ENCODE measurements around the gene RCBTB2.

Gene RCBTB2

GRCh38 chr13:48551329-48551728 is 18.4 kb upstream of the RCBTB2 start:
- no peak overlapping the region for H3K4me2 ChIP-seq (ENCODE audit: low read depth, low read length, poor library complexity, severe bottlenecking)
- no peaks in the 10 kb centered on the region for H4K20me1 ChIP-seq (ENCODE audit: insufficient read depth, low read length, poor library complexity, severe bottlenecking)
- no peaks in the 10 kb centered on the region for H3K9me2 ChIP-seq (replicated peaks; ENCODE audit: low read depth, low read length)
- peaks cover 3% of the 10 kb centered on the region for H3K27me3 ChIP-seq (ENCODE audit: insufficient read depth, low read length, poor library complexity, severe bottlenecking)
- H3K36me3 ChIP-seq (ENCODE audit: insufficient read depth, low read length) = no peaks in the 10 kb centered on the region
- H3K4me3 ChIP-seq (ENCODE audit: low read length, poor library complexity, severe bottlenecking) = no peak overlapping the region
- TF ChIP-seq, protein P1, sequence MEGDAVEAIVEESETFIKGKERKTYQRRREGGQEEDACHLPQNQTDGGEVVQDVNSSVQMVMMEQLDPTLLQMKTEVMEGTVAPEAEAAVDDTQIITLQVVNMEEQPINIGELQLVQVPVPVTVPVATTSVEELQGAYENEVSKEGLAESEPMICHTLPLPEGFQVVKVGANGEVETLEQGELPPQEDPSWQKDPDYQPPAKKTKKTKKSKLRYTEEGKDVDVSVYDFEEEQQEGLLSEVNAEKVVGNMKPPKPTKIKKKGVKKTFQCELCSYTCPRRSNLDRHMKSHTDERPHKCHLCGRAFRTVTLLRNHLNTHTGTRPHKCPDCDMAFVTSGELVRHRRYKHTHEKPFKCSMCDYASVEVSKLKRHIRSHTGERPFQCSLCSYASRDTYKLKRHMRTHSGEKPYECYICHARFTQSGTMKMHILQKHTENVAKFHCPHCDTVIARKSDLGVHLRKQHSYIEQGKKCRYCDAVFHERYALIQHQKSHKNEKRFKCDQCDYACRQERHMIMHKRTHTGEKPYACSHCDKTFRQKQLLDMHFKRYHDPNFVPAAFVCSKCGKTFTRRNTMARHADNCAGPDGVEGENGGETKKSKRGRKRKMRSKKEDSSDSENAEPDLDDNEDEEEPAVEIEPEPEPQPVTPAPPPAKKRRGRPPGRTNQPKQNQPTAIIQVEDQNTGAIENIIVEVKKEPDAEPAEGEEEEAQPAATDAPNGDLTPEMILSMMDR (conservative IDR thresholded peaks at IDR 0.05; ENCODE audit: low read length) = no peak
- no peaks in the 10 kb centered on the region for H3K79me2 ChIP-seq (ENCODE audit: insufficient read depth, low read length)
- H3K4me1 ChIP-seq (ENCODE audit: insufficient read depth, low read length, poor library complexity, severe bottlenecking) = no peaks in the 10 kb centered on the region
- H3K9ac ChIP-seq (ENCODE audit: low read depth, low read length, poor library complexity, severe bottlenecking) = no peak overlapping the region
- H3F3A ChIP-seq (ENCODE audit: low read depth) = no peaks in the 10 kb centered on the region
- no peak overlapping the region for H2AFZ ChIP-seq (ENCODE audit: low read length)
- H3K9me3 ChIP-seq (ENCODE audit: insufficient read depth, low read depth, low read length) = peaks cover 25% of the 10 kb centered on the region

GRCh38 chr13:48549658-48550057 is 16.8 kb upstream of the RCBTB2 start:
- H3K27me3 ChIP-seq (ENCODE audit: insufficient read depth, low read length, poor library complexity, severe bottlenecking) = no peaks in the 10 kb centered on the region
- H3K4me3 ChIP-seq (ENCODE audit: low read length, poor library complexity, severe bottlenecking) = no peak overlapping the region
- H3K9ac ChIP-seq (ENCODE audit: low read depth, low read length, poor library complexity, severe bottlenecking) = no peak overlapping the region
- H3K79me2 ChIP-seq (ENCODE audit: insufficient read depth, low read length) = no peaks in the 10 kb centered on the region
- peaks cover 20% of the 10 kb centered on the region; the same call in 1 of the 2 replicates for H3K9me3 ChIP-seq (ENCODE audit: insufficient read depth, low read depth, low read length)
- H3F3A ChIP-seq (ENCODE audit: low read depth) = no peaks in the 10 kb centered on the region
- no peaks in the 10 kb centered on the region for H3K9me2 ChIP-seq (replicated peaks; ENCODE audit: low read depth, low read length)
- H3K36me3 ChIP-seq (ENCODE audit: insufficient read depth, low read length) = no peaks in the 10 kb centered on the region
- TF ChIP-seq, protein P1 (conservative IDR thresholded peaks at IDR 0.05; ENCODE audit: low read length) = no peak
- TF ChIP-seq EZH2phosphoT487 (IDR thresholded peaks at IDR 0.05; ENCODE audit: borderline replicate concordance) = no peak
- no peaks in the 10 kb centered on the region for H4K20me1 ChIP-seq (ENCODE audit: insufficient read depth, low read length, poor library complexity, severe bottlenecking)
- H2AFZ ChIP-seq (ENCODE audit: low read length) = no peak overlapping the region
- no peaks in the 10 kb centered on the region for H3K4me1 ChIP-seq (ENCODE audit: insufficient read depth, low read length, poor library complexity, severe bottlenecking)
- no peak overlapping the region for H3K4me2 ChIP-seq (ENCODE audit: low read depth, low read length, poor library complexity, severe bottlenecking)

- Histone ChIP-seq H2AFZ (ENCODE audit: low read length) (no peak overlapping the region), H3K4me3 (ENCODE audit: low read length, poor library complexity, severe bottlenecking) (no peak overlapping the region), H3K9ac (ENCODE audit: low read depth, low read length, poor library complexity, severe bottlenecking) (no peak overlapping the region), H3K4me2 (ENCODE audit: low read depth, low read length, poor library complexity, severe bottlenecking) (no peak overlapping the region), H3K36me3 (ENCODE audit: insufficient read depth, low read length) (no peaks in the 10 kb centered on the region), H3F3A (ENCODE audit: low read depth) (no peaks in the 10 kb centered on the region), H3K79me2 (ENCODE audit: insufficient read depth, low read length) (no peaks in the 10 kb centered on the region), H4K20me1 (ENCODE audit: insufficient read depth, low read length, poor library complexity, severe bottlenecking) (no peaks in the 10 kb centered on the region), H3K9me2 (replicated peaks; ENCODE audit: low read depth, low read length) (no peaks in the 10 kb centered on the region), H3K27me3 (ENCODE audit: insufficient read depth, low read length, poor library complexity, severe bottlenecking) (no peaks in the 10 kb centered on the region), H3K9me3 (ENCODE audit: insufficient read depth, low read depth, low read length) (peaks cover 20% of the 10 kb centered on the region; the same call in 1 of the 2 replicates), H3K4me1 (ENCODE audit: insufficient read depth, low read length, poor library complexity, severe bottlenecking) (peaks cover 5% of the 10 kb centered on the region)
- no peak for TF ChIP-seq EZH2phosphoT487 (IDR thresholded peaks at IDR 0.05; ENCODE audit: borderline replicate concordance)
Observed at GRCh38 chr13:48547663-48548092, 14.8 kb upstream of the RCBTB2 start.

DNA sequence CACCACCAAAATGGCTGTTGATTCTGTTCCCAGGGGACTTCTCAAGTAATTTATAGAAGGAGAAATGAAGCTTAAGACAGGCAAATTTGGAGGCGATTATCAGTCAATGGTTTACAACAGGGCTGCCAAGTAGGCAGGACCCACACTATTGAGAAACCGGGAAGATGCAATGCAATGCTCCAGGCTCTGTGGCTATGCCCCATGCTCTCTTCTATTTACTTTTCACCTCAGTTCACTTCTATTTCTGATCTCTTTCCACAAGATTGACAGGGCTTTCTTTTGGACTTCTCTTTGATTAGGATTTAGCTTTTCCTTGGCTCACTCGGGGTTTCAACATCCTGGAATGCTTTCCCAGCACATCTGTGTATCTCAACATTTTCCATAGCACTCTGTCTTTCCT is 12.7 kb upstream of the RCBTB2 start:
- TF ChIP-seq EZH2phosphoT487 (IDR thresholded peaks at IDR 0.05; ENCODE audit: borderline replicate concordance) = no peak
- TF ChIP-seq, protein P1 (conservative IDR thresholded peaks at IDR 0.05; ENCODE audit: low read length) = no peak
- Histone ChIP-seq H3K9ac (ENCODE audit: low read depth, low read length, poor library complexity, severe bottlenecking) (no peak overlapping the region), H3K4me3 (ENCODE audit: low read length, poor library complexity, severe bottlenecking) (no peak overlapping the region), H4K20me1 (ENCODE audit: insufficient read depth, low read length, poor library complexity, severe bottlenecking) (no peaks in the 10 kb centered on the region), H3K79me2 (ENCODE audit: insufficient read depth, low read length) (no peaks in the 10 kb centered on the region), H3F3A (ENCODE audit: low read depth) (no peaks in the 10 kb centered on the region), H3K36me3 (ENCODE audit: insufficient read depth, low read length) (no peaks in the 10 kb centered on the region), H3K27me3 (ENCODE audit: insufficient read depth, low read length, poor library complexity, severe bottlenecking) (no peaks in the 10 kb centered on the region), H3K9me3 (ENCODE audit: insufficient read depth, low read depth, low read length) (0 out of 2 replicates have a peak, but pooled peaks cover 2% of the 10 kb centered on the region), H3K4me1 (ENCODE audit: insufficient read depth, low read length, poor library complexity, severe bottlenecking) (peaks cover 10% of the 10 kb centered on the region), H2AFZ (ENCODE audit: low read length) (no peak overlapping the region), H3K4me2 (ENCODE audit: low read depth, low read length, poor library complexity, severe bottlenecking) (no peak overlapping the region), H3K9me2 (replicated peaks; ENCODE audit: low read depth, low read length) (no peaks in the 10 kb centered on the region)

Measured in Loucy (cell line).